ENCODE results near the gene AKAP5.

AKAP5 gene

GRCh38 chr14:64463873-64464272, 1.4 kb upstream of the AKAP5 start:
- no peak for TF ChIP-seq FOXM1 (IDR thresholded peaks at IDR 0.05; ENCODE audit: borderline replicate concordance, low read depth)
- no peak for TF ChIP-seq EP300 (IDR thresholded peaks at IDR 0.05; ENCODE audit: borderline replicate concordance)
- no peak for TF ChIP-seq TAF1 (IDR thresholded peaks at IDR 0.05; ENCODE audit: low read depth)
- no peak for TF ChIP-seq ZBTB7A (IDR thresholded peaks at IDR 0.05; ENCODE audit: low read depth)
- no peak for TF ChIP-seq CREB1 (IDR thresholded peaks at IDR 0.05; ENCODE audit: low read depth)
- no peak for TF ChIP-seq NFIC (IDR thresholded peaks at IDR 0.05)
- TF ChIP-seq CEBPB (IDR thresholded peaks at IDR 0.05) = no peak
- TF ChIP-seq, protein P1, sequence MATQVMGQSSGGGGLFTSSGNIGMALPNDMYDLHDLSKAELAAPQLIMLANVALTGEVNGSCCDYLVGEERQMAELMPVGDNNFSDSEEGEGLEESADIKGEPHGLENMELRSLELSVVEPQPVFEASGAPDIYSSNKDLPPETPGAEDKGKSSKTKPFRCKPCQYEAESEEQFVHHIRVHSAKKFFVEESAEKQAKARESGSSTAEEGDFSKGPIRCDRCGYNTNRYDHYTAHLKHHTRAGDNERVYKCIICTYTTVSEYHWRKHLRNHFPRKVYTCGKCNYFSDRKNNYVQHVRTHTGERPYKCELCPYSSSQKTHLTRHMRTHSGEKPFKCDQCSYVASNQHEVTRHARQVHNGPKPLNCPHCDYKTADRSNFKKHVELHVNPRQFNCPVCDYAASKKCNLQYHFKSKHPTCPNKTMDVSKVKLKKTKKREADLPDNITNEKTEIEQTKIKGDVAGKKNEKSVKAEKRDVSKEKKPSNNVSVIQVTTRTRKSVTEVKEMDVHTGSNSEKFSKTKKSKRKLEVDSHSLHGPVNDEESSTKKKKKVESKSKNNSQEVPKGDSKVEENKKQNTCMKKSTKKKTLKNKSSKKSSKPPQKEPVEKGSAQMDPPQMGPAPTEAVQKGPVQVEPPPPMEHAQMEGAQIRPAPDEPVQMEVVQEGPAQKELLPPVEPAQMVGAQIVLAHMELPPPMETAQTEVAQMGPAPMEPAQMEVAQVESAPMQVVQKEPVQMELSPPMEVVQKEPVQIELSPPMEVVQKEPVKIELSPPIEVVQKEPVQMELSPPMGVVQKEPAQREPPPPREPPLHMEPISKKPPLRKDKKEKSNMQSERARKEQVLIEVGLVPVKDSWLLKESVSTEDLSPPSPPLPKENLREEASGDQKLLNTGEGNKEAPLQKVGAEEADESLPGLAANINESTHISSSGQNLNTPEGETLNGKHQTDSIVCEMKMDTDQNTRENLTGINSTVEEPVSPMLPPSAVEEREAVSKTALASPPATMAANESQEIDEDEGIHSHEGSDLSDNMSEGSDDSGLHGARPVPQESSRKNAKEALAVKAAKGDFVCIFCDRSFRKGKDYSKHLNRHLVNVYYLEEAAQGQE (IDR thresholded peaks at IDR 0.05; ENCODE audit: low read depth) = no peak
- no peak for TF ChIP-seq MAX (IDR thresholded peaks at IDR 0.05)
- TF ChIP-seq YY1 (IDR thresholded peaks at IDR 0.05; ENCODE audit: low read depth) = no peak
- TF ChIP-seq RAD21 (IDR thresholded peaks at IDR 0.05; ENCODE audit: low read depth) = no peak

- TF ChIP-seq CREB1 (IDR thresholded peaks at IDR 0.05; ENCODE audit: low read depth) (no peak), TAF1 (IDR thresholded peaks at IDR 0.05; ENCODE audit: low read depth) (no peak), TEAD4 (IDR thresholded peaks at IDR 0.05) (no peak), MAX (IDR thresholded peaks at IDR 0.05) (no peak; the same call in 1 of the 2 replicates), TCF12 (IDR thresholded peaks at IDR 0.05; ENCODE audit: low read depth) (no peak), YY1 (IDR thresholded peaks at IDR 0.05; ENCODE audit: low read depth) (no peak), EP300 (IDR thresholded peaks at IDR 0.05; ENCODE audit: borderline replicate concordance) (no peak), RAD21 (IDR thresholded peaks at IDR 0.05; ENCODE audit: low read depth) (no peak), NFIC (IDR thresholded peaks at IDR 0.05) (no peak), CEBPB (IDR thresholded peaks at IDR 0.05) (no peak), FOXM1 (IDR thresholded peaks at IDR 0.05; ENCODE audit: borderline replicate concordance, low read depth) (no peak), EGR1 (IDR thresholded peaks at IDR 0.05) (no peak), ZBTB7A (IDR thresholded peaks at IDR 0.05; ENCODE audit: low read depth) (no peak)
- TF ChIP-seq, protein P1 (IDR thresholded peaks at IDR 0.05; ENCODE audit: low read depth) = no peak
- TF ChIP-seq, protein P2, sequence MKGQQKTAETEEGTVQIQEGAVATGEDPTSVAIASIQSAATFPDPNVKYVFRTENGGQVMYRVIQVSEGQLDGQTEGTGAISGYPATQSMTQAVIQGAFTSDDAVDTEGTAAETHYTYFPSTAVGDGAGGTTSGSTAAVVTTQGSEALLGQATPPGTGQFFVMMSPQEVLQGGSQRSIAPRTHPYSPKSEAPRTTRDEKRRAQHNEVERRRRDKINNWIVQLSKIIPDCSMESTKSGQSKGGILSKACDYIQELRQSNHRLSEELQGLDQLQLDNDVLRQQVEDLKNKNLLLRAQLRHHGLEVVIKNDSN (IDR thresholded peaks at IDR 0.05) = no peak
These were observed 648 bp upstream of the AKAP5 start for GRCh38 chr14:64464651-64465050.

- TF ChIP-seq CEBPB (IDR thresholded peaks at IDR 0.05) (peak; percentile 73), NFIC (IDR thresholded peaks at IDR 0.05) (no peak), FOXM1 (IDR thresholded peaks at IDR 0.05; ENCODE audit: borderline replicate concordance, low read depth) (no peak), EP300 (IDR thresholded peaks at IDR 0.05; ENCODE audit: borderline replicate concordance) (no peak)
These were observed 694 bp downstream of the AKAP5 start for GRCh38 chr14:64465831-64466554.

- TF ChIP-seq CREB1 (IDR thresholded peaks at IDR 0.05; ENCODE audit: low read depth) (no peak), EP300 (IDR thresholded peaks at IDR 0.05; ENCODE audit: borderline replicate concordance) (no peak), MAX (IDR thresholded peaks at IDR 0.05) (no peak), NFIC (IDR thresholded peaks at IDR 0.05) (no peak), TCF12 (IDR thresholded peaks at IDR 0.05; ENCODE audit: low read depth) (no peak), ZBTB7A (IDR thresholded peaks at IDR 0.05; ENCODE audit: low read depth) (no peak), RAD21 (IDR thresholded peaks at IDR 0.05; ENCODE audit: low read depth) (no peak), EGR1 (IDR thresholded peaks at IDR 0.05) (no peak)
- TF ChIP-seq, protein P1 (IDR thresholded peaks at IDR 0.05; ENCODE audit: low read depth) = no peak
- TF ChIP-seq, protein P2 (IDR thresholded peaks at IDR 0.05) = no peak
These were observed 1.8 kb downstream of the AKAP5 start for GRCh38 chr14:64467101-64467500.

Data from Ishikawa (cell line).